Bronchial epithelial cell (primary cell): ENCODE results near the gene NME7. TPM values are rescaled to one million over a fixed set of nuclear protein-coding genes. Genes with fewer than 3 reads are reported as not detected.
"Not testable (repeated sequence)": the region's sequence is repeated elsewhere in the genome, so short reads cannot be mapped to it uniquely, and the experiment has no call there.

ENCODE experiments used
- DNase-seq: peaks from one replicate; pipeline ENCODE4 v3.0.0-alpha.2; 2010; ENCODE audit warnings: low read depth
- FAIRE-seq: peaks from 2 replicates; lab custom pipeline; 2011; peaks lifted over from hg19 to GRCh38; lab: Jason Lieb, UNC
- H3K27me3 ChIP-seq: 2 replicates; pipeline ENCODE4 v1.5.1; 2011; ENCODE audit warnings: low read length; ENCODE audit not compliant: control insufficient read depth, insufficient read depth
- H3K36me3 ChIP-seq: 2 replicates; pipeline ENCODE4 v1.5.1; 2011; ENCODE audit warnings: low read length; ENCODE audit not compliant: control insufficient read depth, insufficient read depth
- H3K4me3 ChIP-seq: 2 replicates; pipeline ENCODE4 v1.5.1; 2011; ENCODE audit warnings: mild to moderate bottlenecking, low read depth, low read length, control low read depth
- CTCF ChIP-seq: IDR thresholded peaks from 2 replicates; pipeline ENCODE4 v1.5.1; 2011; ENCODE audit warnings: mild to moderate bottlenecking, moderate library complexity, low read length, control low read depth, inconsistent platforms; ENCODE audit not compliant: insufficient read depth, severe bottlenecking
- total RNA-seq: library from RNA; depleted of rRNA; stranded (reverse); fragments of >200 nt; gene quantifications from 2 replicates; pipeline ENCODE4 v1.2.1, GENCODE V29; 2014

Gene NME7
- total RNA-seq, 1 donor from 2014 or later: 11.6 TPM

DNA sequence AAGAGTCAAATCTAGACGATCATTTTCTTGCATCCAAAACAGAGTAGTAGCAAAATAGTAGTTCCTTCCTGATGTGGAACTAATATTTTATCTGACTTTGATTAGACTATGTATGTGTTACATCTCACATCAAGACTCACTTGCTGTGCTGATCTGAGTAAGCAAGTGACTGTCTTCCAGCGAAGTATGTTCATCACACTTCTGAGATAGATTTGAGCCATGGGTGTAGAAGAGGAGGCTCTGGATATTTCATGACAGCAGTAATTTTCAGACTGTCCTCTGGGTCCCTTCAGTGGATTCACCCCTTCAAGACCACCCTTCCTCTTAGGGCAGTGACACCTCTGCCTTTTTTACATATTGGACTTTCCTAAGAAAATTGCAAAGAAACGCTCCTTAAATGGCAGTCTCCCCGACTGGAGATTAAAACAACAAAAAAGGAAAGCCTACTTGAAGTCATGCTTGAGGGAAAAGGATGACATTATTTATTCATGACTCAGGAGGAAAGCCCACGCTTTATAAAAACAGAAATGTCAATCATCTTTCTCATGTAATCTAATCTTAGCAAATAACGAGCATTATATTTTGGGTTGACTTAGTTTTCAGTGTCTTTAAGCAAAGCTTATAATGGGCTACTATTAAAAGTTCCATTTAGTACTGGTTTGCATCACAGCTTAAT is 238.3 kb downstream of the NME7 start:
- H3K27me3 ChIP-seq: no peaks in the 10 kb centered on the region
- FAIRE-seq: no peak
- H3K36me3 ChIP-seq: peaks cover 6% of the 10 kb centered on the region
- no peak for TF ChIP-seq CTCF
- DNase-seq: peak; percentile 69
- no peak overlapping the region for H3K4me3 ChIP-seq

DNA sequence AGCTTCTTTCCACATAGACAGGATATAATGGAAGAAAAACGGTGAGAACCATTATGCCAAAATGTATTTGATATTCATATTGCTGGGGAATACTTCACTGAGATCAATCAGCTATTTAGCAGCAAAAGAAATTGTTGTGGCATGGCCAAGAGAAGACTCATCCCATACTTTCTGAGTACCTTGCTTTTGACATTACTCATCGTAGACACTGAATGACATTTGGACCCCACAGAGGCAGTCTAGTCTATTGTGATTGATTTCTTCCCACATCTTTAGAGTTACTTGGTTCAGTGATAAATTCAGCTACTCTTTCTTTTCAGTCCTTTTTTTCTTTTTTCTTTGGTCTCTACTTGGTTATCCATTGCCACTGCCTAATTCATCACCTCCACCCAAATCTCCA is 239.0 kb downstream of the NME7 start:
- Histone ChIP-seq H3K27me3 (no peaks in the 10 kb centered on the region), H3K36me3 (peaks cover 6% of the 10 kb centered on the region), H3K4me3 (no peak overlapping the region)
- no peak for DNase-seq
- FAIRE-seq: no peak
- TF ChIP-seq CTCF: no peak

GRCh38 chr1:169127305-169127704 is 240.3 kb downstream of the NME7 start:
- Histone ChIP-seq H3K27me3 (no peaks in the 10 kb centered on the region), H3K4me3 (no peak overlapping the region), H3K36me3 (peaks cover 6% of the 10 kb centered on the region)
- DNase-seq: no peak
- no peak for TF ChIP-seq CTCF
- no peak for FAIRE-seq

GRCh38 chr1:169126335-169126734 is 241.3 kb downstream of the NME7 start:
- H3K27me3 ChIP-seq: no peaks in the 10 kb centered on the region
- no peak for TF ChIP-seq CTCF
- H3K36me3 ChIP-seq: peaks cover 6% of the 10 kb centered on the region
- no peak for FAIRE-seq
- no peak for DNase-seq
- H3K4me3 ChIP-seq: no peak overlapping the region

DNA sequence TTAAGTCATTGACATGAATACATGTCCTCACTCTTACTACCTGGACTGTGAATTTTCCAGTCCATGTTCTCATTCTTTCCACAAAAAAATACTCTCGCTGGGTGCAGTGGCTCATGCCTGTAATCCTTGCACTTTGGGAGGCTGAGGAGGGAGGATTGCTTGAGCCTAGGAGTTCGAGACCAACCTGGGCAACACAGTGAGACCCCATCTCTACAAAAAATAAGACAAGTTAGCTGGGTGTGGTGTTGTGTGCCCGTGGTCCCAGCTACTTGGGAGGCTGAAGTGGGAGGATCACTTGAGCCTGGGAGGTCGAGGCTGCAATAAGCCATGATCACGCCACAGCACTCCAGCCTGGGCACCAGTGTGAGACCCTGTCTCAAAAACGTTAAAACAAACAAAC is 242.0 kb downstream of the NME7 start:
- H3K36me3 ChIP-seq, H3K27me3 ChIP-seq, DNase-seq, FAIRE-seq, H3K4me3 ChIP-seq: not testable (repeated sequence)

GRCh38 chr1:169124459-169124858 is 243.1 kb downstream of the NME7 start:
- DNase-seq (no peak), FAIRE-seq (no peak)
- Histone ChIP-seq H3K4me3 (no peak overlapping the region), H3K27me3 (no peaks in the 10 kb centered on the region), H3K36me3 (peaks cover 6% of the 10 kb centered on the region)
- no peak for TF ChIP-seq CTCF
